Left ventricle myocardium inferior (tissue), 1 donor: ENCODE results near the gene SNX27. TPM values are rescaled to one million over a fixed set of nuclear protein-coding genes. Genes with fewer than 3 reads are reported as not detected.

ENCODE experiments used
- DNase-seq: peaks from one replicate; pipeline ENCODE4 v3.0.0-alpha.2; 2020
- H3K27ac ChIP-seq: fragments of 200-600 bp; replicated peaks from 2 replicates; pipeline ENCODE4 v1.8.0; 2021
- H3K27me3 ChIP-seq: fragments of 200-600 bp; 2 replicates; pipeline ENCODE4 v1.8.0; 2021; ENCODE audit warnings: low read depth
- H3K36me3 ChIP-seq: fragments of 200-600 bp; 2 replicates; pipeline ENCODE4 v1.8.0; 2021
- H3K4me1 ChIP-seq: fragments of 200-600 bp; 2 replicates; pipeline ENCODE4 v1.8.0; 2021
- H3K4me3 ChIP-seq: fragments of 200-600 bp; 2 replicates; pipeline ENCODE4 v1.8.0; 2021; ENCODE audit warnings: mild to moderate bottlenecking, moderate library complexity
- H3K9me3 ChIP-seq: fragments of 200-600 bp; replicated peaks from 2 replicates; pipeline ENCODE4 v1.8.0; 2021
- intact Hi-C: fragments of 100-400 bp; cut with micrococcal nuclease; formaldehyde crosslinking; loops from one replicate; pipeline ENCODE4 v1.11.0; 2022
- total RNA-seq: library from RNA; stranded (reverse); fragmentation: NEBNext Ultra II Directional; extraction: Animal tissue kit (Norgen Biotek cat#: 25700); gene quantifications from one replicate; pipeline ENCODE4 v1.2.1, GENCODE V29; 2021
- TF ChIP-seq, protein P1 (sequence below): fragments of 200-600 bp; IDR thresholded peaks from 2 replicates; pipeline ENCODE4 v1.8.0; 2021; ENCODE audit warnings: antibody characterized with exemption, mild to moderate bottlenecking, borderline replicate concordance
- donor health status: DM: no; HTN: yes; CAD: no; lungs with severe emphysema.

Gene SNX27
- total RNA-seq, 1 donor from 2014 or later: 31.8 TPM

DNA sequence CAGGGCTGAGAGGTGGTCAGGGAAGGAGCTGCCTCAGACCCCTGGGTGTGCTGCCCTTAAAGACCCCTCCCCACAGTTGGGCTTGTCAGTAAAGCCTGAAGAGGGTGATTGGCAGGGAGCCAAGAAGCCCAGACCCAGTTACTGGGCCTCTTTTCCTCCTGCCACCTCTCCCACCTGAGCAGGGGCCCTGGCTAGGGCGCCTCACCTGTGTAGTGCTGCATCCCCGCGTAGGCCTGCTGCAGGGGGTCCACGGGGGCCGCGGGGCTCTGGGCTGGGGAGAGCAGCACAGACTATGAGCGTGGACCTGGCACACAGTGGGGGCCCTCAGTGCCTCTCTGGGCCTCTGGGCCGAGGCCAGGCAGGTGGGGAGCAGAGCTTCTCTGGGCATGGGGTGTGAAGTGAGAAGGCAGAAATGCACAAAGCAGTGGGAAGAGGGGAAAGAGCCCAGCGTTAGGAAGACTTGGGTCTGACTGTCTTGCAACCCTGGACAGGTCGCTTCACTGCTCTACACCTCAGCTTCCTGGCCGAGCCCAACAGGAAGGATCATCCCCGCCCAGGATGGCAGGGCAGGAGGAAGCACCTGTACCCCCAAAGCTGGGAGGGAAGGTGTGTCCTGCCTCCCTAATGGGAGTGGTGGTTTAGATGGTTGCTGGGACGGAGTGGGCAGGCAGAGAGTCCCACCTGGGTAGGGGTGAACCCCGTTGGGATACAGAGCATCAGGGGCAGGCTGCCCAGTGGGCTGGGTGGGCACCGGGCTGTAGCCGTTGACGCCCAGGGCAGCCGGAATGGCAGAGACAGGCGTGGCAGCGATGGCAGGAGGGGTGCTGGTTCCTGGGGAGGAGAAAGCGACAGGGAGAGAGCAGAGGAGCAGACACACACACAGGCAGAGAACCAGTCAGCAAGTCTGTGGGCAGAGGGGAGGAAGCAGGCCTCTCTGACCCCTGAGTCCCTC is 94.9 kb downstream of the SNX27 start:
- intact Hi-C loops: no loop called here
- DNase-seq: no peak
- no peaks in the 10 kb centered on the region for H3K4me1 ChIP-seq
- no peaks in the 10 kb centered on the region for H3K9me3 ChIP-seq
- H3K4me3 ChIP-seq: no peak overlapping the region
- peaks cover 16% of the 10 kb centered on the region for H3K27me3 ChIP-seq
- TF ChIP-seq, protein P1, sequence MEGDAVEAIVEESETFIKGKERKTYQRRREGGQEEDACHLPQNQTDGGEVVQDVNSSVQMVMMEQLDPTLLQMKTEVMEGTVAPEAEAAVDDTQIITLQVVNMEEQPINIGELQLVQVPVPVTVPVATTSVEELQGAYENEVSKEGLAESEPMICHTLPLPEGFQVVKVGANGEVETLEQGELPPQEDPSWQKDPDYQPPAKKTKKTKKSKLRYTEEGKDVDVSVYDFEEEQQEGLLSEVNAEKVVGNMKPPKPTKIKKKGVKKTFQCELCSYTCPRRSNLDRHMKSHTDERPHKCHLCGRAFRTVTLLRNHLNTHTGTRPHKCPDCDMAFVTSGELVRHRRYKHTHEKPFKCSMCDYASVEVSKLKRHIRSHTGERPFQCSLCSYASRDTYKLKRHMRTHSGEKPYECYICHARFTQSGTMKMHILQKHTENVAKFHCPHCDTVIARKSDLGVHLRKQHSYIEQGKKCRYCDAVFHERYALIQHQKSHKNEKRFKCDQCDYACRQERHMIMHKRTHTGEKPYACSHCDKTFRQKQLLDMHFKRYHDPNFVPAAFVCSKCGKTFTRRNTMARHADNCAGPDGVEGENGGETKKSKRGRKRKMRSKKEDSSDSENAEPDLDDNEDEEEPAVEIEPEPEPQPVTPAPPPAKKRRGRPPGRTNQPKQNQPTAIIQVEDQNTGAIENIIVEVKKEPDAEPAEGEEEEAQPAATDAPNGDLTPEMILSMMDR: no peak
- H3K36me3 ChIP-seq: peaks cover 5% of the 10 kb centered on the region
- no peak overlapping the region for H3K27ac ChIP-seq

DNA sequence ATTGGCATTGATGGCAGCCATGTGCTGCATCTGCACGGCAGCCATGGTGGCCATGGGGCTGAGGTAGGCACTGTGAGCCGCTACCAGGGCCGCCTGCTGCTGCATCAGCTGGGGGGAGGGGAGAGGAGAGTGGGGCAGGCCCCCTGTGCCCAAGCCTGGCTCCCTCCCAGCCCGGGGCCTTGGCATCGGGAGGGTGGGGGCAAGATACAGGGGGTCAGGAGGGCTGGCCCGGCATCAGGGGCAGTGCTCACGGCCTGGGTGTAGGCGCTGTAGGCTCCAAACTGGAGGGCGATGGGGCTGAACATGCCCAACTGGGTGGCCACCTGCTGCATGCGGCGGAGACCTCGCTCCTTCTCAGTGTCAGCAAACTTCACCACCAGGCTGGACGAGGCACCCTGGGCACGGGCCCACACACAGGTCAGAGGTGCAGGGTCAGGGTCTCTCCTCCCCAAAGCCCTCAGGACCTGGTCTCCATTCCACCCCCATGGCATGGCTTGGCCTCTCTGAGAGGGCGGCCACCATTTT is 95.8 kb downstream of the SNX27 start:
- TF ChIP-seq, protein P1: no peak
- peaks cover 25% of the 10 kb centered on the region for H3K27me3 ChIP-seq
- DNase-seq: no peak
- H3K36me3 ChIP-seq: no peaks in the 10 kb centered on the region
- no peaks in the 10 kb centered on the region for H3K4me1 ChIP-seq
- H3K9me3 ChIP-seq: no peaks in the 10 kb centered on the region
- H3K27ac ChIP-seq: no peak overlapping the region
- H3K4me3 ChIP-seq: no peak overlapping the region
- intact Hi-C loops: no loop called here

- H3K27ac ChIP-seq: no peak overlapping the region
- no peak for DNase-seq
- H3K9me3 ChIP-seq: no peaks in the 10 kb centered on the region
- H3K4me1 ChIP-seq: no peaks in the 10 kb centered on the region
- H3K4me3 ChIP-seq: no peak overlapping the region
- intact Hi-C loops: no loop called here
- peaks cover 36% of the 10 kb centered on the region for H3K27me3 ChIP-seq
- no peaks in the 10 kb centered on the region for H3K36me3 ChIP-seq
- TF ChIP-seq, protein P1: no peak
These were observed 97.0 kb downstream of the SNX27 start for GRCh38 chr1:151708891-151709290.

DNA sequence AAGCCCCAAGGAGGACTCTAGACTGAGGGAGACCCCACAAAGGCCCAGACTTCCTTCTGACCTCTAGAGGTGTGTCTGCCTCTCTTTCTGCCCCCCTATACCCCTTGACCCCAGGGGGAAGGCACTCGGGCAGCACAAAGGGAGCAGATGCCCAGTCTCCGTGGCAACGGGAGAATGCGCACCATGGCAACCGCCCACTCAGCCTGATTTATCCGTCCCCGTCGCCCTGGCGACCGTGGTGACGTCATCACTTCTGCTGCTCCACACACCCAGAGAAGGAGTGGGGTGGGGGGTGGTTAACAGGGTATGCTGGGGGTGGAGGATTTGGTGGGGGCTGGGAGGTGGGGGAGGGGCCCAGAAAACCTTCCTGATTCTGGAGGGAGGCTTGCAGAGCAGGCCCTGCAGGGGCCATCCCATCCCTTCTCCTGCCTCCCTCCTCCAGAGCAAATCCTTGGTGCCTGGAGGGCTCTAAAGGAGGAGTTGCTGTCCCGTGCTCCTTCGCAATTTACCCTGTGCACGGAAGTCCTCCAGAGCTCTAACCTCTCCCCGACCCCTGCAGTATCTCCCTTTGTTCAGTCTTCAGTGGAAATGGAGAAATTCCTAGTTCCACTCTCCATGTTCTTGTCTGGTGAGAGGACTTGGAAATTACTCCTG is 98.5 kb downstream of the SNX27 start:
- peaks cover 49% of the 10 kb centered on the region for H3K27me3 ChIP-seq
- H3K4me1 ChIP-seq: no peaks in the 10 kb centered on the region
- no peaks in the 10 kb centered on the region for H3K36me3 ChIP-seq
- no peak overlapping the region for H3K27ac ChIP-seq
- intact Hi-C loops: no loop called here
- DNase-seq: no peak
- no peak overlapping the region for H3K4me3 ChIP-seq
- no peaks in the 10 kb centered on the region for H3K9me3 ChIP-seq
- TF ChIP-seq, protein P1: no peak

DNA sequence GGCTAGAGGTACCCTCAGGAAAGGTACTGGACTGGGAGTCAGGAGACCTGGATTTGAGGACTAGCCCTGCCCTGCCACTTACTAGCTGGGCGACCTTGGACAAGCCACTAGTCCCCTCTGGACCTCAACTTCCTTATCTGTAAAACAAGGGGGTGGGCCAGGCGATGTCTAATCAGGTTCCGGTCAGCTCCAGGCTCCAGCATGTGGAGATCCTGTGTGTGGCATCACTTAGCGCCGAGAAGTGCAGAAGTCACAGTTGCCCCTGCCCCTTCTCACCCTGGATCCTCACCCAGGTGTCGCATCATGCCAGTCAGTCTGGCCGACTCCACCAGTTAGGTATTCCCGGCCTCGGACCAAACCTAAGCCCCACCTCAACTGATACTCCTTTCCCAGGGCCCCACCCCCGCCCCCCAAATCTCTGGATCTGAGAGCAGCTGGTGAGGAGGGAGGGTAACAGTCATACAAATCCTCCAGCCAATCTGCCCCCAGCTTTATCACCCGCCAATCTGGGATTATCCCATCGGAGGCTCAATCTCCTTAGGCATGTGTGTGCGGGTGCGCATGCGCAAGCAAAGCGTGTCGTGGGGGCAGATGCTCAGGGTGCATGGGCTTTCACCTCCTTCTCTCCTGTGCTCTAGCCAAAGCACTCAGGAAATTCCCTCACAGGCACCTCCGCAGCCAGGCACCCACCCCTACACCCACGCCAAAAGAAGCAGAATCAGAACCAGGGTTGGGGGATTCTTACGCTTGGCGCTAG is 99.4 kb downstream of the SNX27 start:
- H3K4me3 ChIP-seq: no peak overlapping the region
- H3K36me3 ChIP-seq: no peaks in the 10 kb centered on the region
- no peak overlapping the region for H3K27ac ChIP-seq
- H3K4me1 ChIP-seq: no peaks in the 10 kb centered on the region
- intact Hi-C loops: no loop called here
- no peak for DNase-seq
- H3K9me3 ChIP-seq: no peaks in the 10 kb centered on the region
- TF ChIP-seq, protein P1: no peak
- H3K27me3 ChIP-seq: peaks cover 55% of the 10 kb centered on the region
